Prostate gland (tissue), 2 donors: ENCODE data around the gene FARS2. TPM values are rescaled to one million over a fixed set of nuclear protein-coding genes. Genes with fewer than 3 reads are reported as not detected.

Source experiments
- DNase-seq: peaks from one replicate; pipeline ENCODE4 v3.0.0-alpha.2; 2019; ENCODE audit warnings: low spot score
- H3K27ac ChIP-seq, 2 donors: fragments of 200-600 bp; sonication (generic); 2 replicates each; pipeline ENCODE4 v1.5.1; 2017 to 2019
- H3K27me3 ChIP-seq: fragments of 200-600 bp; sonication (generic); replicated peaks from 2 replicates; pipeline ENCODE4 v1.5.1; 2019; ENCODE audit not compliant: insufficient read depth
- H3K36me3 ChIP-seq, 2 donors: fragments of 200-600 bp; sonication (generic); 1 replicate in 1 of 2; 2 replicates in 1 of 2; pipeline versions ENCODE4 v1.5.1 to v1.8.1; 2017 to 2019
- H3K4me1 ChIP-seq: fragments of 200-600 bp; sonication (generic); replicated peaks from 2 replicates; pipeline ENCODE4 v1.5.1; 2019
- H3K4me3 ChIP-seq, 2 donors: fragments of 200-600 bp; sonication (generic); 2 replicates each; pipeline ENCODE4 v1.5.1; 2017 to 2019
- H3K9me3 ChIP-seq: fragments of 200-600 bp; sonication (generic); 2 replicates; pipeline ENCODE4 v1.5.1; 2017
- POLR2A ChIP-seq: fragments of 450-650 bp; IDR thresholded peaks from one replicate; pipeline ENCODE4 v1.6.1; 2016; ENCODE audit warnings: antibody characterized with exemption, mild to moderate bottlenecking
- POLR2AphosphoS5 ChIP-seq: sonication (generic); formaldehyde crosslinking; IDR thresholded peaks from one replicate; pipeline ENCODE4 v1.6.1; 2017; ENCODE audit warnings: antibody characterized with exemption
- WGBS: methylation state at CpG from one replicate; pipeline ENCODE4 v1.1.5; 2018; 5-methylcytosine and 5-hydroxymethylcytosine counted together
- intact Hi-C: fragments of 100-400 bp; cut with DNase I; formaldehyde crosslinking; loops from one replicate; pipeline ENCODE4 v1.14.2; 2022
- total RNA-seq, 2 donors: library from RNA; depleted of rRNA; stranded (reverse); fragments of >200 nt; gene quantifications; one replicate each; pipeline ENCODE4 v1.1.0, GENCODE V29; 2016
- TF ChIP-seq, protein P1 (sequence below), 4 experiments: fragments of 200-600 bp in 2 of 4; fragments of 450-650 bp in 2 of 4; sonication (generic) in 2 of 4; IDR thresholded peaks; 1 replicate in 3 of 4; 2 replicates in 1 of 4; pipeline ENCODE4 v1.5.1; 2016 to 2019; ENCODE audit warnings: antibody characterized with exemption in 4 of 4, mild to moderate bottlenecking in 2 of 4, moderate library complexity in 2 of 4

Gene FARS2
- total RNA-seq, 2 donors from 2014 or later = 11.6 to 19.5 TPM

- Histone ChIP-seq H3K36me3 (no peaks in the 10 kb centered on the region), H3K27me3 (no peaks in the 10 kb centered on the region), H3K9me3 (no peaks in the 10 kb centered on the region), H3K27ac (no peak overlapping the region), H3K4me1 (no peaks in the 10 kb centered on the region), H3K4me3 (no peak overlapping the region)
- 35% methylated on average over 3 of the region's 3 CpGs for WGBS
- intact Hi-C loops = no loop called here
- TF ChIP-seq POLR2A = no peak
- TF ChIP-seq POLR2AphosphoS5 = no peak
- TF ChIP-seq, protein P1, sequence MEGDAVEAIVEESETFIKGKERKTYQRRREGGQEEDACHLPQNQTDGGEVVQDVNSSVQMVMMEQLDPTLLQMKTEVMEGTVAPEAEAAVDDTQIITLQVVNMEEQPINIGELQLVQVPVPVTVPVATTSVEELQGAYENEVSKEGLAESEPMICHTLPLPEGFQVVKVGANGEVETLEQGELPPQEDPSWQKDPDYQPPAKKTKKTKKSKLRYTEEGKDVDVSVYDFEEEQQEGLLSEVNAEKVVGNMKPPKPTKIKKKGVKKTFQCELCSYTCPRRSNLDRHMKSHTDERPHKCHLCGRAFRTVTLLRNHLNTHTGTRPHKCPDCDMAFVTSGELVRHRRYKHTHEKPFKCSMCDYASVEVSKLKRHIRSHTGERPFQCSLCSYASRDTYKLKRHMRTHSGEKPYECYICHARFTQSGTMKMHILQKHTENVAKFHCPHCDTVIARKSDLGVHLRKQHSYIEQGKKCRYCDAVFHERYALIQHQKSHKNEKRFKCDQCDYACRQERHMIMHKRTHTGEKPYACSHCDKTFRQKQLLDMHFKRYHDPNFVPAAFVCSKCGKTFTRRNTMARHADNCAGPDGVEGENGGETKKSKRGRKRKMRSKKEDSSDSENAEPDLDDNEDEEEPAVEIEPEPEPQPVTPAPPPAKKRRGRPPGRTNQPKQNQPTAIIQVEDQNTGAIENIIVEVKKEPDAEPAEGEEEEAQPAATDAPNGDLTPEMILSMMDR (IDR thresholded peaks at IDR 0.05) = no peak
- DNase-seq = no peak
These were observed 260.0 kb downstream of the FARS2 start for GRCh38 chr6:5521322-5521721.

GRCh38 chr6:5522147-5522546 lies 260.8 kb downstream of the FARS2 start:
- TF ChIP-seq POLR2AphosphoS5 (no peak), POLR2A (no peak)
- TF ChIP-seq, protein P1 (IDR thresholded peaks at IDR 0.05) = no peak
- DNase-seq = no peak

GRCh38 chr6:5524110-5524509 lies 262.8 kb downstream of the FARS2 start:
- 99% methylated on average over 2 of the region's 2 CpGs for WGBS
- Histone ChIP-seq H3K36me3 (no peaks in the 10 kb centered on the region), H3K4me1 (no peaks in the 10 kb centered on the region), H3K4me3 (no peak overlapping the region), H3K9me3 (no peaks in the 10 kb centered on the region), H3K27me3 (no peaks in the 10 kb centered on the region), H3K27ac (no peak overlapping the region)
- TF ChIP-seq POLR2AphosphoS5 (no peak), POLR2A (no peak)
- TF ChIP-seq, protein P1 (IDR thresholded peaks at IDR 0.05) = no peak
- intact Hi-C loops = no loop called here
- DNase-seq = no peak

More at GRCh38 chr6:5522147-5522546, 260.8 kb downstream of the FARS2 start:
- Histone ChIP-seq H3K27ac (no peak overlapping the region), H3K36me3 (no peaks in the 10 kb centered on the region), H3K4me1 (no peaks in the 10 kb centered on the region), H3K27me3 (no peaks in the 10 kb centered on the region), H3K4me3 (no peak overlapping the region), H3K9me3 (no peaks in the 10 kb centered on the region)
- intact Hi-C loops = no loop called here

DNA sequence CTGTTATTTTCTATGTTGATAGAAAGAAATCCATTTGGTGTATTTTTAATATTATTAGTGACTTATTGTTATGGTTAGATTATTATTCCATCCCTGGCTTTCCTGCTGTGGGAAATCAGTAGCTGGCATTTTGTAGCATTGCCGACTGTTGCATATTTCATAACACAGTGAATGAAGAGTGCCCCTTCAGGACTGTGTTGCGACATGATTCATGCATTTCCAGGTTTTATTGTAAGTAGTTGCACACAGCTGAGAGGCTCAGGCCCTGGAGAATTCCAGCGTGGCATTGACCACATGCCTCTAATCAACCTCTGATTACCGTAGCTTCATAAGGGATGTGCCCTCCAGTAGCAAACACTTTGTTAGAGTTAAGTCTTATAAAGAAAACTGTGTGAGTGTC lies 263.9 kb downstream of the FARS2 start:
- no peak for DNase-seq
- no peaks in the 10 kb centered on the region for H3K4me1 ChIP-seq
- H3K9me3 ChIP-seq = no peaks in the 10 kb centered on the region
- TF ChIP-seq POLR2A = no peak
- TF ChIP-seq, protein P1 (IDR thresholded peaks at IDR 0.05) = no peak
- TF ChIP-seq POLR2AphosphoS5 = no peak
- no peaks in the 10 kb centered on the region for H3K36me3 ChIP-seq
- no peak overlapping the region for H3K27ac ChIP-seq
- no peak overlapping the region for H3K4me3 ChIP-seq
- no peaks in the 10 kb centered on the region for H3K27me3 ChIP-seq
- WGBS = 66% methylated on average over 4 of the region's 4 CpGs
- intact Hi-C loops = no loop called here

DNA sequence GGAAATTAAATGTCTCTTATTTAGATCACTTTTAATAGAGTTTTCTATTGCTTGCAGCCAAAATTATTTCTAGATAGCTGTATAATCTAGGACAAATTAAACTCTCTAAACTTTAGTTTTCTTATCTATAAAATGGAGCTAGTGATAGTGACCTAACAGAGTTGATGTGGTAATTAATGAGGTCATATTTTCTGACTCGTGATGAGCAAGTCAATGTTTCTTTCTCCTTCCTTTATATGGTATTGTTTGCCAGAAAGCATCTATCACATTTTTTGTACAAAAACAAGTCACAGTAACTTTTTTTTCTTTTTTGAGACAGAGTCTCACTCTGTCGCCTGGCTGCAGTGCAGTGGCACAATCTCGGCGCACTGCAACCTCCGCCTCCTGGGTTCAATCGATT lies 267.7 kb downstream of the FARS2 start:
- H3K9me3 ChIP-seq = no peaks in the 10 kb centered on the region
- H3K4me3 ChIP-seq = no peak overlapping the region
- no peaks in the 10 kb centered on the region for H3K4me1 ChIP-seq
- TF ChIP-seq POLR2A (no peak), POLR2AphosphoS5 (no peak)
- TF ChIP-seq, protein P1 (IDR thresholded peaks at IDR 0.05) = no peak
- intact Hi-C loops = no loop called here
- no peak for DNase-seq
- 97% methylated on average over 6 of the region's 6 CpGs for WGBS
- H3K36me3 ChIP-seq = no peaks in the 10 kb centered on the region
- H3K27ac ChIP-seq = no peak overlapping the region
- H3K27me3 ChIP-seq = no peaks in the 10 kb centered on the region
